ENCODE results near the gene ELK3. TPM values are rescaled to one million over a fixed set of nuclear protein-coding genes. Genes with fewer than 3 reads are reported as not detected.

Gene ELK3
- total RNA-seq, 1 donor from 2014 or later = 41.2 TPM

DNA sequence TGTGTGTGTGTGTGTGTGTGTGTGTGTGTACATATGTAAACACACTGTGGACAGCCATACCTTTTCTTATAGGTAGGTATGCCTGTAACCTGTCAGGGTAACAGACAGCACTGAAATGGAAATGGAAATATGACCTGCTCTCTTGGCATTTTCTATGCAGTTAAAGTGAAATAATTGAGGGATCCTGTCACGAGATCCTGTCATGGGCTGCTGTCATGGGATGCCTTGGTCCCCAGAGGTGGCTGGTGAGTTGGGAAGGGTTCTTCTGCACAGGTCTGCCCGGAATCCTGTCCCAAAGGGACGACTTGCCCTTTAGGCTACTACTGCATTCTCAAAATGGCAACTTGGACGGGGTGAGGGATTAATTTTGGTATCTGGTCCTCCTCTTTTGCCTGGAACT, 47.3 kb downstream of the ELK3 start:
- Histone ChIP-seq H3K27me3 (no peaks in the 10 kb centered on the region), H3K4me1 (peaks cover 44% of the 10 kb centered on the region), H3K9me3 (no peaks in the 10 kb centered on the region), H3K27ac (no peak overlapping the region), H3K36me3 (peaks cover 5% of the 10 kb centered on the region), H3K4me3 (no peak overlapping the region)
- intact Hi-C loops (cut with DNase I) = no loop called here
- DNase-seq (no peak), ATAC-seq (no peak)
- no peak for TF ChIP-seq CTCF (IDR thresholded peaks at IDR 0.05)

DNA sequence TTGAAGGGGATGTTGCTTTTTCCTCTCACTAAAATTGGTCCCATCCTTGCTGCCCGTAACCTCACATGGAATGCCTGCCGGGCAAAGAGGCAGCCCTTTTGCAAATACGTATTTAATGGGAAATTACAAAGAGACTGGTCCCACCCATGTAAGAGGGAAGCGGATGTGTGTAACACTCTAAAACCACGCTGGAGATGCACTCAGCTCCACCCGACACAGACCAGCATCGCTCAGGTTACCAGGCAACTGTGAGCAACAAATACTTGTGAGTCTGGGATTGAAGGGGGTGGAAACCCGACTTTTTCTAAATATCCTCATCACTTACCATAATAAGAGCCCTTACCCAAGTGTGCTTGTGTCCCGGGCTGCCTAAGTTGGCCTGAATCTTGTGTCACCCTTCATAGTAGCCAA, 47.7 kb downstream of the ELK3 start:
- H3K4me3 ChIP-seq = no peak overlapping the region
- intact Hi-C loops (cut with DNase I) = no loop called here
- no peaks in the 10 kb centered on the region for H3K9me3 ChIP-seq
- peaks cover 7% of the 10 kb centered on the region for H3K36me3 ChIP-seq
- no peaks in the 10 kb centered on the region for H3K27me3 ChIP-seq
- ATAC-seq (peak; percentile 84), DNase-seq (no peak)
- H3K4me1 ChIP-seq = peaks cover 40% of the 10 kb centered on the region
- H3K27ac ChIP-seq = peak overlapping the region; percentile 33
- no peak for TF ChIP-seq CTCF (IDR thresholded peaks at IDR 0.05)

GRCh38 chr12:96242597-96242996, 48.4 kb downstream of the ELK3 start:
- no peaks in the 10 kb centered on the region for H3K9me3 ChIP-seq
- DNase-seq = no peak
- H3K27ac ChIP-seq = peak overlapping the region; percentile 33
- H3K36me3 ChIP-seq = peaks cover 14% of the 10 kb centered on the region
- intact Hi-C loops (cut with DNase I) = no loop called here
- H3K4me3 ChIP-seq = no peak overlapping the region
- ATAC-seq = peak; percentile 44
- no peak for TF ChIP-seq CTCF (IDR thresholded peaks at IDR 0.05)
- peaks cover 33% of the 10 kb centered on the region for H3K4me1 ChIP-seq
- no peaks in the 10 kb centered on the region for H3K27me3 ChIP-seq

DNA sequence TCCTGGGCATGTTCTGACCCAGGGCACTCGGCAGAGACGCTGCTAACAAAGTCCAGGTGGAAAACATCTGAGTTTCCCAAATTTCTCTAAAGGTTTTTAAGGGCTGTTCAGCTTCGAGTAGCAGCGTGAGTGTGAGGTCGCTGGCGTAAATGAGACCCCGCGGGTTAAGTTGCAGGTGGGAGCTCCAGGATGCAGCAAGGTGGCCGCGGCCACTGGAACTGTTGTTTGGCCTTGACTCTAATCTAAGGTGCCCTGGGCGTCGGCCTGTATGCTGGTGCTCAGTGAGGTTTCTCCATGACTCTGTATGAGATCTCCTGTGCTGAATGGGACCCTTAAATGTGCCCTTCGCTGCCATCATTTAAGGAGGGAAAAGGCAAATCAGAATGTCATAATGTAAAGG, 50.7 kb downstream of the ELK3 start:
- no peaks in the 10 kb centered on the region for H3K9me3 ChIP-seq
- peaks cover 26% of the 10 kb centered on the region for H3K36me3 ChIP-seq
- no peak for ATAC-seq
- peaks cover 12% of the 10 kb centered on the region for H3K4me1 ChIP-seq
- intact Hi-C loops (cut with DNase I) = no loop called here
- TF ChIP-seq CTCF (IDR thresholded peaks at IDR 0.05) = no peak
- no peak for DNase-seq
- no peak overlapping the region for H3K27ac ChIP-seq
- H3K27me3 ChIP-seq = no peaks in the 10 kb centered on the region
- H3K4me3 ChIP-seq = no peak overlapping the region

GRCh38 chr12:96246926-96247505, 52.8 kb downstream of the ELK3 start:
- TF ChIP-seq CTCF (IDR thresholded peaks at IDR 0.05) = no peak
- Histone ChIP-seq H3K27ac (no peak overlapping the region), H3K27me3 (no peaks in the 10 kb centered on the region), H3K9me3 (no peaks in the 10 kb centered on the region), H3K36me3 (peaks cover 26% of the 10 kb centered on the region), H3K4me1 (peaks cover 4% of the 10 kb centered on the region), H3K4me3 (no peak overlapping the region)
- ATAC-seq (no peak), DNase-seq (no peak)
- intact Hi-C loops (cut with DNase I) = no loop called here

DNA sequence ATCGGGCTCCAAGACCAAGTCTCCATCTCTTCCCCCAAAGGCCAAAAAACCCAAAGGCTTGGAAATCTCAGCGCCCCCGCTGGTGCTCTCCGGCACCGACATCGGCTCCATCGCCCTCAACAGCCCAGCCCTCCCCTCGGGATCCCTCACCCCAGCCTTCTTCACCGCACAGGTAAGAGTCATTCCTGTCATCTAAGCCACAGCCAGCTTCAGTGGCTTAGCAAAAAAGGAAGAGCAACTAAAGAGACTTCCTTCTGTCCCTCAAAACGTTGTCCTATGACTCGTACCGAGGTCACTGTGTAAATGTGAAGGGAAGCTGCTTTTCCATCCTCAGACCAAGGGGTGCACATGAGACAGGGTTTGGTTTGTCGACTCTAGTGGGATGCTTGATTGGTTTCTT, 53.4 kb downstream of the ELK3 start:
- Histone ChIP-seq H3K9me3 (no peaks in the 10 kb centered on the region), H3K27ac (no peak overlapping the region), H3K36me3 (peaks cover 26% of the 10 kb centered on the region), H3K27me3 (no peaks in the 10 kb centered on the region), H3K4me1 (no peaks in the 10 kb centered on the region), H3K4me3 (no peak overlapping the region)
- intact Hi-C loops (cut with DNase I) = no loop called here
- no peak for TF ChIP-seq CTCF (IDR thresholded peaks at IDR 0.05)
- ATAC-seq (no peak), DNase-seq (no peak)
